HepG2 (cell line): ENCODE results near the gene RPLP2. TPM values are rescaled to one million over a fixed set of nuclear protein-coding genes. Genes with fewer than 3 reads are reported as not detected.
A peak's percentile ranks its signal among the peaks of the same experiment; 100 is the strongest.

Experiments
- ATAD3A ChIP-seq: sonication (generic); formaldehyde crosslinking; IDR thresholded peaks from 2 replicates; pipeline ENCODE4 v1.4.0; 2020; ENCODE audit warnings: missing genetic modification reagents
- CSRNP1 ChIP-seq: sonication (generic); formaldehyde crosslinking; IDR thresholded peaks from 2 replicates; pipeline ENCODE4 v1.8.1; 2023; ENCODE audit warnings: mild to moderate bottlenecking, missing genetic modification reagents
- EEA1 ChIP-seq: sonication (generic); formaldehyde crosslinking; IDR thresholded peaks from 2 replicates; pipeline ENCODE4 v1.5.1; 2020; ENCODE audit warnings: mild to moderate bottlenecking, missing genetic modification reagents, borderline replicate concordance
- FOXO1 ChIP-seq: sonication (generic); formaldehyde crosslinking; IDR thresholded peaks from 2 replicates; pipeline ENCODE4 v1.4.0; 2020; ENCODE audit warnings: missing genetic modification reagents
- FOXP1 ChIP-seq, 2 experiments: fragments of 450-650 bp in 1 of 2; IDR thresholded peaks; 2 replicates each; pipeline ENCODE4 v1.6.1; 2017 to 2018; ENCODE audit warnings: antibody characterized with exemption in 1 of 2
- KAT8 ChIP-seq: IDR thresholded peaks from 2 replicates; pipeline ENCODE4 v1.6.1; 2016; ENCODE audit warnings: missing genetic modification reagents, missing compliant biosample characterization
- NFE2L1 ChIP-seq: sonication (generic); formaldehyde crosslinking; IDR thresholded peaks from 2 replicates; pipeline ENCODE4 v1.4.0; 2020; ENCODE audit warnings: missing genetic modification reagents, mild to moderate bottlenecking, borderline replicate concordance
- NFE2L2 ChIP-seq: fragments of 150-350 bp; IDR thresholded peaks from 2 replicates; pipeline ENCODE4 v1.6.1; 2014; ENCODE audit warnings: low read length
- PRDM15 ChIP-seq: sonication (generic); formaldehyde crosslinking; IDR thresholded peaks from 2 replicates; pipeline ENCODE4 v1.4.0; 2020; ENCODE audit warnings: missing genetic modification reagents
- PRDM4 ChIP-seq: sonication (generic); formaldehyde crosslinking; IDR thresholded peaks from 2 replicates; pipeline ENCODE4 v1.9.0; 2021; ENCODE audit warnings: missing genetic modification reagents, borderline replicate concordance
- PRMT3 ChIP-seq: sonication (generic); formaldehyde crosslinking; IDR thresholded peaks from 2 replicates; pipeline ENCODE4 v1.8.1; 2022; ENCODE audit warnings: low read depth, mild to moderate bottlenecking, moderate library complexity, missing genetic modification reagents, borderline replicate concordance
- REPIN1 ChIP-seq: sonication (generic); formaldehyde crosslinking; IDR thresholded peaks from 2 replicates; pipeline ENCODE4 v1.8.0; 2022; ENCODE audit warnings: missing genetic modification reagents, low read depth, mild to moderate bottlenecking, borderline replicate concordance
- REXO4 ChIP-seq: sonication (generic); formaldehyde crosslinking; IDR thresholded peaks from 2 replicates; pipeline ENCODE4 v1.8.0; 2022; ENCODE audit warnings: missing genetic modification reagents, mild to moderate bottlenecking, borderline replicate concordance
- SAP130 ChIP-seq: IDR thresholded peaks from 2 replicates; pipeline ENCODE4 v1.6.1; 2016; ENCODE audit warnings: low read depth
- SETDB1 ChIP-seq: sonication (generic); formaldehyde crosslinking; IDR thresholded peaks from 2 replicates; pipeline ENCODE4 v1.5.1; 2020; ENCODE audit warnings: missing genetic modification reagents, mild to moderate bottlenecking, borderline replicate concordance
- SP4 ChIP-seq: sonication (generic); formaldehyde crosslinking; IDR thresholded peaks from 2 replicates; pipeline ENCODE4 v1.8.1; 2023; ENCODE audit warnings: mild to moderate bottlenecking, missing genetic modification reagents
- YY1 ChIP-seq: IDR thresholded peaks from 2 replicates; pipeline ENCODE4 v1.6.1; 2011; ENCODE audit warnings: low read length, low read depth, moderate library complexity, mild to moderate bottlenecking; ENCODE audit not compliant: insufficient read depth, insufficient replicate concordance
- ZNF343 ChIP-seq: sonication (generic); formaldehyde crosslinking; IDR thresholded peaks from 2 replicates; pipeline ENCODE4 v1.4.0; 2020; ENCODE audit warnings: mild to moderate bottlenecking, missing genetic modification reagents
- ZNF367 ChIP-seq: sonication (generic); formaldehyde crosslinking; IDR thresholded peaks from 2 replicates; pipeline ENCODE4 v1.4.0; 2020; ENCODE audit warnings: missing genetic modification reagents, borderline replicate concordance
- ZNF616 ChIP-seq: sonication (generic); formaldehyde crosslinking; IDR thresholded peaks from 2 replicates; pipeline ENCODE4 v1.5.0; 2020; ENCODE audit warnings: low read depth, mild to moderate bottlenecking, missing genetic modification reagents
- ZNF850 ChIP-seq: sonication (generic); formaldehyde crosslinking; conservative IDR thresholded peaks from 2 replicates; pipeline ENCODE4 v1.9.0; 2021; ENCODE audit warnings: mild to moderate bottlenecking, missing genetic modification reagents
- ZSCAN9 ChIP-seq: IDR thresholded peaks from 2 replicates; pipeline ENCODE4 v1.6.1; 2016; ENCODE audit warnings: borderline replicate concordance
- polyA plus RNA-seq, 8 experiments: library from polyadenylated mRNA; depleted of rRNA in 3 of 8; stranded (reverse) in 7 of 8; unstranded in 1 of 8; fragments of >200 nt; fragmentation: Illumina TruSeq in 4 of 8; extraction: Trizol in 4 of 8; gene quantifications; 2 replicates each; pipeline versions ENCODE4 v1.2.1 to v1.2.3, GENCODE V29; 2011 to 2016; ENCODE audit warnings: low read depth in 4 of 8, missing spikeins in 1 of 8, mixed read lengths in 1 of 8; ENCODE audit not compliant: insufficient read depth in 1 of 8
- total RNA-seq, 5 experiments: library from RNA; depleted of rRNA; stranded (reverse); fragments of >200 nt; fragmentation: Illumina TruSeq; extraction: Trizol; gene quantifications; 2 replicates each; pipeline ENCODE4 v1.2.3, GENCODE V29; 2016; ENCODE audit warnings: low read depth in 1 of 5

Gene RPLP2
- total and polyA plus RNA-seq, 2 of the 13 experiments (the other 11 are each of a cell fraction or from before 2014, with no cell fraction given): 978 to 2,106 TPM

- TF ChIP-seq REPIN1 (CRISPR knock-in tag) (no peak), EEA1 (CRISPR knock-in tag) (no peak), NFE2L1 (CRISPR knock-in tag) (peak; percentile 72; the same call in 1 of the 2 replicates), ZNF367 (CRISPR knock-in tag) (no peak), ATAD3A (CRISPR knock-in tag) (no peak), SETDB1 (CRISPR knock-in tag) (no peak), SAP130 (CRISPR knock-in tag) (peak; percentile 33), CSRNP1 (no peak), ZNF850 (no peak), ZSCAN9 (CRISPR knock-in tag) (no peak), PRDM4 (no peak), KAT8 (CRISPR knock-in tag) (no peak), ZNF343 (no peak), FOXP1 (IDR thresholded peaks at IDR 0.05) (no peak), FOXP1 (CRISPR knock-in tag; IDR thresholded peaks at IDR 0.05) (no peak), REXO4 (no peak), NFE2L2 (no peak), ZNF616 (CRISPR knock-in tag) (no peak), PRDM15 (no peak), PRMT3 (no peak), YY1 (no peak), SP4 (CRISPR knock-in tag) (no peak), FOXO1 (no peak; the same call in 1 of the 2 replicates)
Measured at GRCh38 chr11:776561-777287, 33.0 kb upstream of the RPLP2 start (continued).
